A673 (cell line): ENCODE measurements around the gene TMPRSS13.

Experiments
- CTCF ChIP-seq: fragments of 300-800, 200-600 bp; sonication (generic); conservative IDR thresholded peaks from 2 replicates; pipeline ENCODE4 v1.5.1; 2017; ENCODE audit warnings: low read depth, mild to moderate bottlenecking, antibody characterized with exemption, low read length, moderate library complexity, mixed read lengths
- EZH2 ChIP-seq: fragments of 200-600 bp; sonication (generic); IDR thresholded peaks from 2 replicates; pipeline ENCODE4 v1.6.1; 2017; ENCODE audit warnings: borderline replicate concordance, low read depth, mild to moderate bottlenecking, mixed read lengths, antibody characterized with exemption, low read length; ENCODE audit not compliant: poor library complexity, severe bottlenecking

- TF ChIP-seq CTCF, result no peak
- TF ChIP-seq EZH2, result no peak
Measured at GRCh38 chr11:117925198-117925925, 3.8 kb downstream of the TMPRSS13 start.
